Measurements from ENCODE around the gene SUSD3.
"Not testable (repeated sequence)": the region's sequence is repeated elsewhere in the genome, so short reads cannot be mapped to it uniquely, and the experiment has no call there.

SUSD3 gene

DNA sequence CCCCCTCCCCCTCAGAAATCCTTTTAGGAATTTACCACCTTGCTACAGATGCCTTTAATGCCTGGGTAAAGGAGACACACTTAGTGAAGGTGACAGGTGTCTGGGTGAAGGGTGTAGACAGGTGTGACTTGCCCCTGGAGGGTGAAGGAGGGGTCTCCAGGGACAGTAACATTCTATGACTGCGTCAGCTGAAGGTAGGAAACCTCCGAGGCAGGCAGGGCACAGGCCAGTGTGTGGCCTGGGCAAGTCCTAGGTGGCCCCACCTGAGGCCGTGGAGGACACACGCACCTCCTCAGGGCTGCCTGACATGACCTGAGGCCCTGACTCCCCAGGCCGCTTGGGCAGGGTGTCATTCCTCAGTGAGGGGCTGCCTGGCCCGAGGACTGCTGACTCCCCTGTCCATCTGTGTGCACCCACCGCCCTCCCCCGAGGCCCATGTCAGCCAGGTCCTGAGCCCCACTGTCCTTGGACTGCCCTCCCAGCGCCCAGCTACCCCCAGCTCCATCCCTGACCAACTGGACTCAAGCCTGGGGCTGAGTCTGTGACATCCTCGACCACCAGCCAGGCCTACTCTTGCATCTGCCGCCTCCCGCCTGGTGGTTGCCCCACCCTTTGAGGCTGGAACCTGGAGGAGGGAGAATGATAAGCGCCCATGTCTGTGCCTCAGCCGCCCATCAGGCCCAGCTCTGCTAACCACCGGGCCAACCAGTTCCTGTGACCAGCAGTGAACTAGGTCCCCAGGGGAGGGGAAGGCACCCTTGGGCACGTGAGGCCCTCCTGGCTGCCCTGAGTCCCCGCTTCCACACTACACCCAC, 55.9 kb downstream of the SUSD3 start:
- DNase-seq = no peak

DNA sequence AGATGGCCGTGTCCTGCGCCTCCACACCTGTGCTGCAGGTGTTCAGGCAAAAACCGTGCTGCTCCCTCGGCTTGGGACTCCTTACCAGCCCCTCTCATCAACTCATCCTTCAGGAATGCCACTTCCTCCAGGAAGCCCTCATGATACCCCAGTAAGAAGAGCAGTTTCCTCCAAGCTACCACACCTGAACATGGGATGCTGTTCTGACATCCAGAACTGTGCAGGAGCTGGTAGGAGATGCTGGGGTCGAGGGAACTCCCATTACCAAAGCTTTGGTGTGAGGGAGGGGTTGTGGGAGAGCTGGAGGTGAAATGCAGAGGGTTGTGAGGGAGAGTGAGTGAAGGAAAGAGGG, 56.5 kb downstream of the SUSD3 start:
- DNase-seq = no peak

DNA sequence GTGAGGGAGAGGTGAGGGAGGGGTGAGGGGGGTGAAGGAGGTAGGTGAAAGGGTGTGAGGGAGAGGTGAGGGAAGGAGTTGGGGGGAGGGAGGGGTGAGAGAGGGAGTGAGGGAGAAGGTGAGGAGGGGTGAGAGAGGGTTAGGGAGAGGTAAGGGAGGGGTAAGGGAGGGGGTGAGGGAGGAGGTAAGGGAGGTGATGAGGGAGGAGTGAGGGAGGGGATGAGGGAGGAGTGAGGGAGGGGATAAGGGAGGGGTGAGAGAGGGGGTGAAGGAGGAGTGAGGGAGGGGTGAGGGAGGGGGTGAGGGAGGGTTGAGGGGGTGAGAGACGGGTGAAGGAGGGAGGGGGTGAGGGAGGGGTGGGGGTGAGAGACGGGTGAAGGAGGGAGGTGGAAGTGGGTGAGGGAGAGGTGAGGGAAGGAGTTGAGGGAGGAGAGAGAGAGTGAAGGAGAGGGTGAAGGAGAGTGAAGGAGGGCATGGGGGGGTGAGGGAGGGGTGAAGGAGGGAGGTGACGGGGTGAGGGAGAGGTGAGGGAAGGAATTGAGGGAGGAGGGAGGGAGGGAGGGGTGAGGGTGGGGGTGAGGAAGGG, 57.1 kb downstream of the SUSD3 start:
- no peak for DNase-seq

DNA sequence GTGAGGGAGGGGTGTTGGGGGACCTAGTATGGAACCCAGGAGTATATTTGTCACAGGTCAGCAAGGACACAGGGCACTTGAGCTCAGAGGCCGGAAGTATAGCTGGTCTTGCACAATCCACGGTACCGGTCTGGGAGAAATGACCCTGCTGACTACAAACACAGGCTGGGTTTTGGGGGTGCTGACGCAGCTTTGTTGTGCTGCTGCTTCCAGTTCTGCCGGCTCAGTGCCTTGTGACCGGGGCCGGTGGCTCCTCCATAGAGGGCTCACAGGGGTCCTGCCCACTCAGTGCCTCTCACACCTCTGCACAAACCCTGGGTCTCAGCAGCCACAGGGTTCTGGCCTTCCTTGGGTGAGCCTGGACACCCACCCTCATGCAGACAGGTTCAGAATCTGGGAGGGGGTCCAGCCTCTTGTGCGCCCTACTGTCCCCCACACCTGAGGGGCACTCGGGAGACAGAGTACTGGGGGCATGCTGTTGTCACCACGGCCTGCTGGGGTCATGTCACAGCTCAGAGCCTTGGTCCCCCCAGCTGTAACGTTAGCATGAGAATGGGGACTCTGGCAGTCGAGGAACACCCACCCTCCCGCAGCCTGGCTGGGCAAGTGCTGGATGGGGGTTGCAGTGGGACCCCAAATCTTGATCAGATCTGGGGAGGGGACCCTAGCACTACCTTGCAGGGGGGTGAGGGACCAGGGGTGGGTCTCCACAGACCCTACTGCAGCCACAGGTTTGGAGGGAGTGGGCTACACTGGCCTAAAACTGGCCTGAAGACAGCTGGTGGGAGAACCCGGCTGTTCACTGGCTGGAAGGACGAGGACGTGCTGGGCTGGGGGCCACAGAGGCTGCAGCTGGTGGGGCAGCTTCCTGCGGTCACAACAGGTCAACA, 57.8 kb downstream of the SUSD3 start:
- no peak for DNase-seq

DNA sequence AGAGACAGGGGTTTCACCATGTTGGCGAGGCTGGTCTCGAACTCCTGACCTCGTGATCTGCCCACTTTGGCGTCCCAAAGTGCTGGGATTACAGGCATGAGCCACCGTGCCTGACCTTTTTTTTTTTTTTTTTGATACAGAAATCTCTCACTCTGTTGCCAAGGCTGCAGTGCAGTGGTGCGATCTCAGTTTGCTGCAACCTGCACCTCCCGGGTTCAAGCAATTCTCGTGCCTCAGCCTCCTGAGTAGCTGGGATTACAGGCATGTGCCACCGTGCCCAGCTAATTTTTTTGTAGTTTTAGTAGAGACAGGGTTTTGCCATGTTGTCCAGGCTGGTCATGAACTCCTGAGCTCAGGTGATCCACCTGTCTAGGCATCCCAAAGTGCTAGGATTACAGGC, 59.0 kb downstream of the SUSD3 start:
- not testable (repeated sequence) for DNase-seq

DNA sequence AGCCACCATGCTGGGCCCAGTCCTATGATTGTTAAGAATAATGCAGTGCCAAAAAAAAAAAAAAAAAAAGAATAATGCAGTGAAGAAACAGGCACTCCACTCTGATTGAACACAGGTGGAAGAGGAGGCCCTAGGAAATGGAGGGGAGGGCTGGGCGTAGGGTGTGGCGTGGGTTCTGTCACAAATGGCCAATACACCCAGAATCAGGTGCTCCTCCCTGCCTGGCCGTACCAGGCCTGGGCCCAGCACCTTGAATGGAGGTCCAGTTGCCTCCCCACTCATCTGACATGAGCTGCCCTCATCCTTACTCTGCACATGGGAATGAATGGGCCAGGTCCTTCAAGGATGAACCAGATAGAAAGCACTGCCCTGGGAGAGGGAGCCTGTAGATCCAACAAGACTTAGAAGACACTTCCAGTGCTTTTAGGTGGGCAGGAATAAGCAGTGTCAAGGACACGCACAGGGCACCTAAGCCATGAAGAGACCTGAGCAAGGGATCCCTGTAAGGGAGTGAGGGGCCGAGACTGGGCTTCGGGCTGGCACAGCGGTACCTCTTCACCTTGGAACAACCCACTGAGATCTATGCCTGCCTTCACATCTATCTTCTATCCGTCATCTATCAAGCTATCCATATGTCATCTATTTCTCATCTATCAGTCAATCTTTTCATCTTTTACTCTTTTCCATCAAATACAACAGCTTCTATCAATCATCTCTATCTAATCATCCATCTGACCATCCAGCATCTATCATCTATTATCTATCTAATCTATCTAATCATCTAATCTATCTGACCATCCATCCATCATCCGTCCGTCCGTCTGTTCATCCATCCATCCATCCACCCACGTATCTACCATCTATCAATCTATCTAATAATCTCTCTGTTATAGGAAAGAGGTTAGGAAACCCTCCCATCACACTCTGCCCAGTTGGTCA, 59.7 kb downstream of the SUSD3 start:
- DNase-seq = no peak

DNA sequence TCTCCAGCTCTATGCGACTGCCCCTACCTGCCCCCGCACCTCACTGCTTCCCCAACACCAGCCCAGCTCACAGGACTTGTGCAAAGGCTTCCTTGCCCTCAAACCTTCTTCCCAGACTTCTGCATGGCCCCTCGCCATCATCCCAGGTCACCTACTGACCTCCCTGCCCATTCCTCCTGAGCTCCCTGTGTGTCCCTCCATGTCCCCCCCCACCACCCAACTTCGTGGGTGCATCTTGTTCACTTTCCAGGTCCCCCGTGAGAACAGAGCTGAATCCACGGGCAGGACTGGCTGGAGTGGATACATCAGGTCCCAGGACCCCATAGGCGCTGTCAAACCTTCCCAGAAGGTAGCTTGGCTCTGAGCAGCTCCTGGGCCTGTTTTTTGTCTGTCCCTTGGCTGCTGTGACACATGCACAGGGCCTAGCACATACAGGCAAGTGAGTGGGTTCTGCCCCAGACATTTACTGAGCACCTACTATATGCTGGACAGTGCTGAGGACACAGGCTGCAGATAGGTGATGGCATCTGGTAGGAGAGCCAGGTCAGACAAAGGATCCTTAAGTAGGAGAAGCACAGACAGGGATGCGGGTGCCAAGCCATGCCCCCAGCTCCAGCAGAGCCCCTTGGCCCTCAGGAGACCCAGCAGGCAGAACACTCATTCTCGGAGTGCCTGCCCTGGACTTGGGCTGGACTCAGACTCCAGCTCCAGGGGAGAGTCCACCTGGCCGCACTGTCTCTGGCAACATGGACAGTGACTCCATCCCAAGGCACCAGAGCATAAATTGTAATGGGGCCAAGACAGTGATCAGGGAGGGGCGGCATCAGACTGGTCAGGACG, 60.6 kb downstream of the SUSD3 start:
- DNase-seq = no peak

DNA sequence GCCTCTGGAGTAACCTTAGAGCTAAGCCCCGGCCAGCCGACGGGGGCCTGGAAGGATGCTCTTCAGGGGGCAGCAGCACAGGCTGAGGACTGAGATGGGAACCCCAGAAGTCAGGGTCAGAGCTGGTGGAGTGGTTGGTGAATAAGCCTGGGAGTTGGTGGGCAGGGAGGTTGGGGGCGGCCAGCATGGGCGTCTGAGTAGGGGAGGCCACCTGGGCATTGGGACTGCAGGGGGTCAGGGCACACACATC, 61.1 kb downstream of the SUSD3 start:
- DNase-seq = no peak

DNA sequence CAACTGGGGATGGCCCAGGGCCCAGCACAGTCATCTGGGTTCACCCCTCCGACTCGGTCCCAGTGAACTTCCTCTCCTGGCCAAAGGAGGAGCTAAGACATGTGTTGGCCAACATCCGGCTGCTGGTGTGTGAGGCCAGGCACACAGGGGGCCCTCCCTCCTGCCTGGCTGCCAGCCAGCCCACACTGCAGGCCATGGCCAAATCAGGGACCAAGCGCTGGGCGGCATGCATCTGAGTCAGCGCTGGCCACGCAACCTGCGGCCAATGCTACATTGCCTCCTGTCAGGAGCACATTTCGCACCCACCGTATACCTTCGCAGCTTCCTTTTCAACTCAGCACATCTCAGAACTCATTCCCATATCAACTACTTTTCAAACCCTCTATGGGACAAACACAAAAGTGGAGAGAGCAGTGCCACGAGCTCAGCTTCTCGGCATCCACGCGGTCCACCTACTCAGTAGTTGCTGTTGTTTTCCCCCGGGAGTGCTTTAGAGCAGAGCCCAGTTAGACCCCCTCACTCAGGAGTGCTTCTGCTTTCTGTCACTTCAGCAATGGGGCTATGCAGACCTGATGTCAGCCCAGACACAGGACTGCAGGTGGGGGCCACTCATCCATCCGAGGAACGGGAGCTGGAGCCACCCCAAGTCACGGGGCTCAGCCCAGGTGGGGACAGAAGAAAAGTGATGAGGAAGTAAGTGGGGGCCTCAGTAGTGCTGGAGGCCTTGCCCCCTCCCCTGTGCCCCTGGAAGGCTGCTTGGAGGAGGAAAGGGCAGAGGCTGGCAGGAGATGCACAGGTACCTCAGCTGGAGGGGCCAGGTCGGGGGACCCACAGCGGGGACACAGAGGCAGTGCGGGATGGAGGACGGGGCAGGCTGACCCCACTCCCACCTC, 61.7 kb downstream of the SUSD3 start:
- DNase-seq = no peak

DNA sequence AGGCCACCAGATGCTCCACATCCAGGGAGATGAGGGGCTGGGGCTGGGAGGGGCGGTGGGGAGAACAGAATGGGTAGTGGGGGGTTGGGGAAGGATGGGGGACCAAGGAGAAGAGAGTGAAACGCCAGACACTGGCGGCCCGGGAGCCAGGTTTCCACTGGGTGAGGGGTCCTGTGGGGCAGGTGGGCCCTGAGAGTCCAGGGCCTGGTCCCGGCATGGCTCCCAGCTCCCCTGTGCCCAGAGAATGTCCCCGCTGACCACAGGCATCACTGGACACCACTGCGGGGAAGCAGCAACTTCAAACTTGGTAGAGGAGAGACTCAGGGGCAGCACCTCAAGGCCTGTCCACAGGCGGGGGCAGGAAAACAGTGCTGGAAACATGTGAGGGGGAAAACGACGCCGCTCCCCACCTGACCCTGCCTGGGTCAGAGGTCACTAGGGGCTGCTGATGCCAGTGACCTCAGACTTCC, 62.4 kb downstream of the SUSD3 start:
- no peak for DNase-seq

DNA sequence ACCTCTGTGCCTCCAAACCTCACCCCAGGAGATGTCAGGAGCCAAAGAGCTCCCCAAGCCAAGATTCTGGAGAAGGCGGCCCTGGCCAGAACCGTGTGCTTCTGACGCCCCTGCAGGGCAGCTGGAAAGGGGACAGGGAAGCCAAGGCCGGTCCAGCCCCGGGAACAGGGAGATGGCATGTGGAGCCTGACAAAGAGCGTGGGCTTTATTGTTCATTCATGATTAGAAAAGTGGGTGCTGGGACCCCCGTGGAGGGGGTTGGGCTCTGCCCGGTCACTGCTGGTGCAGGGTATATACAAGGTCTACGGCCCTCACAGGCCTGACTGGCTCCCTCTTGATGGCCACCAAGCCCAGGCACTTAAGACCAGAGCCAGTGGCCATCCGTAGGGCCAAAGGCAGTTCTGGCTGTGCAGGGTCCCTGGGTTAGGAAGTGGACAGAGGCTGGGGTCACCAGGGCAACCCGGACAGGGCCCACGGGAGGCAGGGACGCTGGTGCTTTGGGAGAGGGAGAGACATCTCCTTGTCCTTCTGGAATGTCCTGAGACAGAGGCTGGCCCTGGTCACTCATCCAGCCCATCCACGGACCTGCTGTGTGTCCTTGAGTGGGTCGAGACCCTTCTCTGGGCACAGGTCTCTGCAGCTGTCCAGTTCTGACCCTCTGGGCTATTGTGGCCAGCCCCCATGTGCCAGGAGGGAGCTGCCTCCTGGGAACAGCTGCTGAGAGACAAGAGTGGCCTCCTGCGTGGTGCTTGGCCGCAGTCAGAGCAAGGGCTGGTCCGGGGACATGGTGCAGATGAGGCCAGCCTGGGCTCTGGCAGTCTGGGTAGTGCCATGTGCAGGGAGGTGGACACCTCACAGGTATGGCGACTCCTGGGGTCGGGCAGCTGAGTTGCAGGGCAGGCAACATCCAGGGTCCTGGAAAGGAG, 63.1 kb downstream of the SUSD3 start:
- DNase-seq = no peak

DNA sequence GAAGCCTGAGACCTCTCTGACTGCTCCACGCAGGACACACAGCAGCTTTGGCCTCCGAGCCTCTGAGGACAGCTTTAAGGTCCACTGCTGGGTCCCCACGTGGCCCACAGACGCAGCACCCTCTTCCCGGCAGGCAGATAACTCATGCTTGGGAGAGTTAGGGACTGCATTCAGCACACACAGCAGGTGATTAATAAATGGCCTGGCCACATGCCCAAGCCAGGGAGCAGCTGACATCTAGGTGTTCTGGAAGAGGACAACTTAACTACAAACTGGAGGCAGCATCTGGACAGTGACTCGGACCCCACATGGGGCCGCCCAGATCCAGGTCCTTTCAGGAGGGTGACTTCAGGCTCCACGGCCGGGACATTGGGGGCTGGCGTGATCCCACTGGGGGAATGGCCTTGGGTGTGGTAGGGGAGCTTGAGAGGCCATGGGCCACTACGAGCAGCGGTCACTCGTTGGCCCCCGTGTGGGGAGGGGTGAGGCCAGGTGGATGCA, 64.3 kb downstream of the SUSD3 start:
- no peak for DNase-seq

DNA sequence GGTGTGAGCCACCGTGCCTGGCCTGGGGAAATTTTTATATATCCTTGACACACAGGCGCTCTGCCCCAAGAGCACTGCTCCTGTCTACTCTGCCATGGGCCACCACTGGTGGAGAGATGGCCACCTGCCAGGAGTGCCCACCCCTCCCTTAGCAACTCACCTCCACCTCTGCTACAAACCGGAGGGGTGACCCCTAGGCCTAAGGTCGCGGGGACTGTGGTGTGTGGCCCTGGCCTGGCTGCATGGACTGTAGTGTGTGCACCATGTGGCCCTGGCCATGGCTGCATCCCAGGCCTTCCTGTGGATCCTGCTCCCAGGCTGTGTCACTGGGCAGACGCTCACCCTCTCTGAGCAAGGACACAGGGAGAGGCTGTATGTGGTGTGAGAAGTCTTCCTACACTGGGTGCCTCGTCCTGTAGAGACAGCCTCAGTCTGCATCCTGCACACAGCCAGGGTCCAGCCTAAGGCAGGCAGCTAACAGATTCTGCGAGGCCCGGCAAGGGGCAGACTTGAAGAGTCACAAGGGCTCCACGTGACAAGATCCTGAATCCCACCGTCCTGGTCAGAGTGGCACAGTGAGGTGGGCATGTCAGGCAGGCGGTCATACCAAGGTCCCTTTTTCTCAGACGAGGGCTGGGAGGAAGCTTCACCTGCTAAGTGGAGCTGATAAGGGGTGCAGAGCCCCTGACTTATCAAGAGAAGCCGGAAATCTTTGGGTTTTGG, 65.2 kb downstream of the SUSD3 start:
- DNase-seq = no peak

DNA sequence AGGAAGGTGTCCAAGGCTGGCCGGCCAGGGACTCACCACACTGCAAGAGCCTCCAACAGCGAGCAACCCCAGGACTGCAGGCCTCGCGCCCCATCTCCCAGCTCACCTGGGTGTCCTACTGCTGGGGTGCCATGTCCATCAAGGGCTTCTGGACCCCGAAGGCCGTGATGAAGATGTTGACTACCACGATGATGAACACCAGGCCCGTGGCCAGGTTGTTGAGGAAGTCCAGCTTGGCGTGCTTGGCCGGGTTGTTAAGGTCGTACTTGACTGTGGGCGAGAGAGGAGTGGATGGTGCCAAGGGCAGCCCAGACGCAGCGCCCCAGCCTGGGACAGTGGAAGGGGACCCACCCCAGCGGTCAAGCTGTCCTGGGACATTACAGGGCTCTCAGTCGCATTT, 66.3 kb downstream of the SUSD3 start:
- DNase-seq = no peak

DNA sequence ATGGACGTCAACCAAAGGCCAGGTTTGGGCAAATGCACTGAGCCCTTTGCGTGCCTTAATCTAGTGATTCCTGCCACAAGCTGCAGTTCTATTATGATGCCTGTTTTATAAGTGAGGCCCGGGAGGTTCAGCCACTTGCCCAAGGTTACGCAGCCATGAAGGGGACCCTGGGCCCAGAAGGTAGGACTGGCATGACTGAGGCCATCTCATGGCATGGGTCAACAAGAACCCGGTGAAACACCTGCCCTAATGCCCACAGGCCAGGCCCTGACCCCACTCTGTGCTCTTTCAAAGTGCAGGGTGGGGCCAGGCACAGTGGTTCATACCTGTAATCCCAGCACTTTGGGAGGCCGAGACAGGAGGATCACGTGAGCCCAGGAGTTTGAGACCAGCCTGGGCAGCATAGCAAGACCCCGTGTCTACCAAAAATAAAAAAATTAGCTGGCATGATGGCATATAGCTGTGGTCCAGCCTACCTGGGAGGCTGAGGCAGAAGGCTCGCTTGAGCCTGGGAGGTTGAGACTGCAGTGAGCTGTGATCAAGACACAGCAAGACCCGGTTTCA, 66.9 kb downstream of the SUSD3 start:
- no peak for DNase-seq

DNA sequence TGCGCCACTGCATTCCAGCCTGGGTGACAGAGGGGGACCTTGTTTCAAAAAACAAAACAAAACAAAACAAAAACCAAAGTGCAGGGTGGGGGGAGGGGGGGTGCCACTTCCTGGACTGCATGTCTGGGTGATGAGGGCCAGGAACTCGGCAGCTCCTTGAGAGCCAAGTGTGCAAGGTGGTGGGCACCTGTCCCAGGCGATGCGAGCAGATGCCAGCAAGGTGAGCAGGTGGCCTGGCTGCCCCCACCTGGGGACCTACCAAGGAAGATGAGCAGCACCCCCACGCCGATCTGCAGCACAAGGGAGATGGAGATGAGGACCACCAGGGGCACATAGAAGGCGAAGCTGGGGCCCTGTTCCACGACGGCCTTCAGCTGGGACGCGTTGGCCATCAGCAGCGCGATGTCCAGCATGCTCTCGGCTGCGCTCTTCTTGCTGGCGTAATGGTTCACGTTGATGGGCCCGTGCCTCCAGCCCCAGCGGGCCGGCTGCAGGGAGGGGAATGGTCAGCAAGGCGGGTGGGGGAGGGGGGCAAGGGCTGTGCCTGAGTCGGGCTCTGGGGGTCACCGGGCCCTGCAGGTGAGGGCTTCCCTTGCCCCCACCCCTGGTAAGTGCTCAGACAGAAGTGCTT, 67.8 kb downstream of the SUSD3 start:
- DNase-seq = no peak

DNA sequence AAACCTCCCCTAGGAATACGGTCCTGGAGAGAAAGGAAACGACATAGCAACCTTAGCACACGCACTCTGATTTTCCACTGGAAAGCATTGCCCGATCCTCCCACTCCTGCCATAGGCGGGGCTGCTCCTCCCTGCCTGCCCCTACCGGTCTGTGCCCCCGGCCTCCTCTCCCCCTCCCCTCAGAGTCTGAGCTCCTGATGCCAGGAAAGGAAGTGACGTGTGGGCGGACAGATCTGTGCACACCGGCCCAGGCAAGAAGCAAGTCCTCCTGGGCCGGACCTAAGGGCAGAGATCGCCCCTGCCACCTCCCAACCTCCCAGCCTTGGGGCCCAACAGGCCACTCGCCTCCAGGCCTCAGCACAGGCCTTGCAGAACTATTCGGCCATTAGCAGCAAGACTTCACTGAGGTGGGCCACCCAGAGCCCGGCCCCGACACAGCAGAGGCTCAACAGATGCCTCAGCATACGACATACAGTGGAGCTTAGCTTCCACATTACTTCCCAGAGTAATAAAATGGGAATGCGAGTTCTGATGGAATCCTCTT, 68.4 kb downstream of the SUSD3 start:
- DNase-seq = no peak

All from effector CD8-positive, alpha-beta T cell (primary cell).